ENCODE data around the gene TOE1. TPM values are rescaled to one million over a fixed set of nuclear protein-coding genes. Genes with fewer than 3 reads are reported as not detected.

TOE1 gene
- total RNA-seq, 4 donors from 2014 or later = 6.0 to 11.9 (median 9.6) TPM

DNA sequence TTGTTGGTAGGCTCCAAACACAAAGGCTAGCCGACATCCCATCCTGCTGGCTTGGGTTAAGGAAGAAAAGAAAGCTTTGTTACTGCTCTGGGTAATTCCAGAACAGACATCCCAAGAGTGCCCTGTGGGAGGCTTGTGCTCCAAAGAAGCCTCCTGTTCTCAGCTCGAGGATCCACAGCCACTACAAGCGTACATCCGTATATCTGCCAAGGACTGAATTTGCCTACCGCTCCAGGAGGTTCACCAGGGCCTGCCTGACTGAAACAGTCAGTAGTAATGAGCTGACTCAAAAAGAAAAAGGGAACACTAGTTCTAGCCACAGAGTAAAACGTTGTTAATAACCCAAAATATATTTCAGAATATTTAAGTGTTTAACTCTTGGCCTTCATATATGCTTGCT is 25.1 kb downstream of the TOE1 start:
- TF ChIP-seq, protein P1, sequence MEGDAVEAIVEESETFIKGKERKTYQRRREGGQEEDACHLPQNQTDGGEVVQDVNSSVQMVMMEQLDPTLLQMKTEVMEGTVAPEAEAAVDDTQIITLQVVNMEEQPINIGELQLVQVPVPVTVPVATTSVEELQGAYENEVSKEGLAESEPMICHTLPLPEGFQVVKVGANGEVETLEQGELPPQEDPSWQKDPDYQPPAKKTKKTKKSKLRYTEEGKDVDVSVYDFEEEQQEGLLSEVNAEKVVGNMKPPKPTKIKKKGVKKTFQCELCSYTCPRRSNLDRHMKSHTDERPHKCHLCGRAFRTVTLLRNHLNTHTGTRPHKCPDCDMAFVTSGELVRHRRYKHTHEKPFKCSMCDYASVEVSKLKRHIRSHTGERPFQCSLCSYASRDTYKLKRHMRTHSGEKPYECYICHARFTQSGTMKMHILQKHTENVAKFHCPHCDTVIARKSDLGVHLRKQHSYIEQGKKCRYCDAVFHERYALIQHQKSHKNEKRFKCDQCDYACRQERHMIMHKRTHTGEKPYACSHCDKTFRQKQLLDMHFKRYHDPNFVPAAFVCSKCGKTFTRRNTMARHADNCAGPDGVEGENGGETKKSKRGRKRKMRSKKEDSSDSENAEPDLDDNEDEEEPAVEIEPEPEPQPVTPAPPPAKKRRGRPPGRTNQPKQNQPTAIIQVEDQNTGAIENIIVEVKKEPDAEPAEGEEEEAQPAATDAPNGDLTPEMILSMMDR (IDR thresholded peaks at IDR 0.05) = no peak
- TF ChIP-seq POLR2A (IDR thresholded peaks at IDR 0.05) = no peak

DNA sequence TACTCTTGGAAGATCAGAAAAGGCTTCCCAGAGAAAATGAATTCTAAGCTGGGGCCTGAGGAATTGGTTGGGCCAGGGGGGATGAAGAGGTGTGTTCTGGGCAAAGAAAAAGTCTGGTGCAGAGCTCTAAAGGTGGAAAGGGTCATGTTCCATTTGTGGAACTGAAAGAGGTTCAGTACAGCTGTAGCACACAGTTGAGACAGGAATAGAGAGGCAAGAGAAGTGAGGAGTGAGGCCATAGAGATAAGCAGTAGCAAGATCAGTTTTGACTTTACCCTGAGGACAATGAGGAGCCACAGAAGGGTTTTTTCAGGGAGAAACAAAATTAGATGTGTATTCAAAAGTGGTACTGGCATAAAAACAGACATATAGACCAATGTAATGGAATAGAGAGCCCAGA is 30.6 kb downstream of the TOE1 start:
- TF ChIP-seq, protein P1 (IDR thresholded peaks at IDR 0.05) = no peak
- no peak for TF ChIP-seq POLR2A (IDR thresholded peaks at IDR 0.05)
- DNase-seq (ENCODE audit: low spot score in 2 of 2) = no peak
- no peak overlapping the region for H3K4me3 ChIP-seq (ENCODE audit: low read depth, poor library complexity, severe bottlenecking)
- intact Hi-C loops (cut with DNase I; ENCODE audit: low total_unique reads) = no loop called here

More for the DNA sequence above, 25.1 kb downstream of the TOE1 start:
- H3K4me3 ChIP-seq (ENCODE audit: low read depth, poor library complexity, severe bottlenecking) = no peak overlapping the region
- no peak for DNase-seq (ENCODE audit: low spot score in 2 of 2)
- WGBS, 2 donors = 81 to 89% methylated on average over 6 of the region's 6 CpGs
- intact Hi-C loops (cut with DNase I; ENCODE audit: low total_unique reads) = no loop called here

DNA sequence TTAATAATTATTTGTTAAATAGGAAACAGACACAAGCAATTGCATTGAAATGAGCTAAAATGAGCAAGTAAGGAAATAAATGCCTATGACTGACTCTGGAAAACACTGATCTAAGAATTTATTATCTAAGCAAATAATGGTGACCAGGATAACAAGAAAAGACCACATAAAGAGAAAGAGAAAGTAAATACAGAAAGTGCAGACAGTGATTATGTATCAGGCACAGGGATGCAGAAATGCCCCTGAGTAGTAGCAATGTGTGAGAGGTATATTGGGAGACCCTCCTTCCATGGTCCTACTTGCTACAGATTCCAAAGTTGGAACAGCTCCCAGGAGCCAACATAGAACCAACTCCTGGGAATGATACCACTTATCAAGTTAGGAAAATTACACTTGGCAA is 33.6 kb downstream of the TOE1 start:
- intact Hi-C loops (cut with DNase I; ENCODE audit: low total_unique reads) = no loop called here
- H3K4me3 ChIP-seq (ENCODE audit: low read depth, poor library complexity, severe bottlenecking) = no peak overlapping the region
- DNase-seq (ENCODE audit: low spot score in 2 of 2) = no peak
- TF ChIP-seq, protein P1 (IDR thresholded peaks at IDR 0.05) = no peak
- TF ChIP-seq POLR2A (IDR thresholded peaks at IDR 0.05) = no peak

DNA sequence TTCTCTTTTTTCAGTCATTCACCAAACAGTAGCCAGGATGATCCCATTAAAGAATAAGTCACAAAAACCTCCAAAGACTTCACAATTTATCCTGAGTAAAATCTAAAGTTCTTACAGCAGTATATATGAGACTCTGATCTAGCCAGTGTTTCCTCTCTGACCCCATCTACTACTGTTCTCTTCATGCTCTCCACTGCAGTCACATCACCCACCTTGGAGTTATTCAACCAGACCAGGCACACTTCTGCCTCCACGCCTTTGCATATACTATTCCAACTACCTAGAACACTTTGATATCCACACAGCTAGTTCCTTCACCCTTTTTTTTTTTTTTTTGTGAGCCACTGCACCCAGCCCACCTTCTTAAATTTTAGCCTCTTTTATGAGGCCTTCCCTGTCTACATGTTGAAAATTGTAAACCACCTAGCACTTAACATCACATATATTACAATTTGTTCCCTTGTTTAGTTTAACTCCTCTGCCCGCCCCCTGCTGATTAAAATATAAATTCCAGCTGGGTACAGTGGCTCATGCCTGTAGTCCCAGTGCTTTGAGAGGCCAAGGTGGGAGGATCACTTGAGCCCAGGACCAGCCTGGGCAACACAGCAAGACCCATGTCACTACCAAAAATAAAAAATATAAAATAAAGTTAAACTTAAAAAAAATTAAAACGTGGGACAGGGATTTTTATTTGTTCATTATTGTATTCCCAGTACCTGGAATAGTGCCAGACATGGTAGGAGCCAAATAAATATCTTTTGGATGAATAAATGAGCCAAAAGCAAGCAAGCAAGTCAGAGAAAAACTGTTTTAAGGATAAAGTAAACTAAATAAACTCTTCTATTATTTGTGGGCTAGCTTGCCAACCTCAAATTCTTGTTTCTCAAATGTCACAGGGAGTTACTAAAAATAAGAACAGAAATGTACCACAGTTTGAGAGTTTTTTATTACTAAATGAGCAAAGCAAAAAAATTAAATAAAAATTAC is 35.4 kb downstream of the TOE1 start:
- no peak for TF ChIP-seq POLR2A (IDR thresholded peaks at IDR 0.05)
- TF ChIP-seq, protein P1 (IDR thresholded peaks at IDR 0.05) = no peak
- H3K4me3 ChIP-seq (ENCODE audit: low read depth, poor library complexity, severe bottlenecking) = no peak overlapping the region
- no peak for DNase-seq (ENCODE audit: low spot score in 2 of 2)
- 51 to 58% methylated on average over 3 of the region's 3 CpGs for WGBS, 2 donors
- intact Hi-C loops (cut with DNase I; ENCODE audit: low total_unique reads) = no loop called here

DNA sequence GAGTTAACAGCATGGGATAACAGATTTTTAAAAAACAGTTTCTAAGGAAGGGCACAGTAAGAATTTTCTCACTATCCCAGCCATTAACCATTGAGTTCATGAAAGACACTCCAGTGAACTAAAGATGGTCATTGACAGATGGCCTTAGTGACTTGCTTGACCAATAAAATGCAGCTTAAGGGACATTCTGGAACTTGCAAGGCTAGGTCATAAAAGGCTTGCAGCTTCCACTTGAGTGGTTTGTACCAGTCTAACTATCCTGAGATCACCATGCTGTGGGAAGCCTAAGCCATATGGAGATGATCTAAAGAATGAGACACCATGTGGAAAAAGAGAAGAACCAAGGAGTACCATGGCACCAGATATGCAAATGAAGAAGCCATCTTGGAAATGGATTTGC is 38.2 kb downstream of the TOE1 start:
- no peak for DNase-seq (ENCODE audit: low spot score in 2 of 2)
- intact Hi-C loops (cut with DNase I; ENCODE audit: low total_unique reads) = no loop called here
- TF ChIP-seq, protein P1 (IDR thresholded peaks at IDR 0.05) = no peak
- TF ChIP-seq POLR2A (IDR thresholded peaks at IDR 0.05) = no peak
- no peak overlapping the region for H3K4me3 ChIP-seq (ENCODE audit: low read depth, poor library complexity, severe bottlenecking)
